ENCODE results near the gene KRTAP20-4. TPM values are rescaled to one million over a fixed set of nuclear protein-coding genes. Genes with fewer than 3 reads are reported as not detected.

Gene KRTAP20-4
- total RNA-seq, 1 donor from 2014 or later: not detected

DNA sequence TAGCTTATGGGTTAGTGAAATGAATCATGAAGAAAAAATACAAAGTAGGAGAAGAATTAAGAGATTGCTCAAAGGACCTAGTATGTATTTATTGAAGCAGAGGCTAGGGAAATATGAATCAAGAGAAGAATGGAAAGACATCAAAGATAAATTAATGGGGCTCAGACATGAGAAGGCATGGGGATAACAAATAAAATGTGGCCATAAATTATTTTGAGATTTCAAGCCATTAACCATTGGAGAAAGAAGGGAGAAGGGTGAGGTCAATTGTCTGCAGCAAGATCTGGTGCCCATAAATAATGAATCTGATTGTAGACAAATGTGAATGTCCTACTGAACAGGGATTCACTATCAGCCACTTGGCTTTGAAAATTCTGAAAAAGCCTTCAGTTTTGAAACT lies 32.5 kb downstream of the KRTAP20-4 start:
- no peak for DNase-seq (ENCODE audit: low spot score)

DNA sequence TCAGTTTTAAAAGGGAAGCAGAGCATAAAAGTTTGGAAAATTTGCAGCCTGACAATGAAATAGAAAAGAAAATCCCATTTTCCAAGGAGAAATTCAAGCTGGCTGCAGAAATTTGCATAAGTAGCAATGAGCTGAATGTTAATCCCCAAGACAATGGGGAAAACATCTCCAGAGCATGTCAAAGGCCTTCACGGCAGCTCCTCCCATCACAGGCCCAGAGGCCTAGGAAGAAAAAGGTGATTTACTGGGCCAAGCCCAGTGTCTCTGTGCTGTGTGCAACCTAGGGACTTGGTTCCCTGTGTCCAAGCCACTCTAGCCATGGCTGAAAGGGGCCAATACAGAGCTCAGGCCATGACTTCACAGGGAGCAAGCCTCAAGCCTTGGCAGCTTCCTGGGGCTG lies 48.3 kb downstream of the KRTAP20-4 start:
- DNase-seq (ENCODE audit: low spot score): no peak

Other genes with a start within 250 kb of the KRTAP20-4 start
- not detected for gene KRTAP13-2, start 248.4 kb upstream of the KRTAP20-4 start, total RNA-seq
- gene KRTAP13-1, start 224.6 kb upstream of the KRTAP20-4 start, total RNA-seq: not detected
- gene KRTAP13-3, start 194.7 kb upstream of the KRTAP20-4 start, total RNA-seq: not detected
- gene KRTAP13-4, start 190.4 kb upstream of the KRTAP20-4 start, total RNA-seq: not detected
- gene KRTAP15-1, start 180.4 kb upstream of the KRTAP20-4 start, total RNA-seq: not detected
- not detected for gene KRTAP19-1, start 140.3 kb upstream of the KRTAP20-4 start, total RNA-seq
- not detected for gene KRTAP19-2, start 133.2 kb upstream of the KRTAP20-4 start, total RNA-seq
- not detected for gene KRTAP19-3, start 128.6 kb upstream of the KRTAP20-4 start, total RNA-seq
- gene KRTAP19-4, start 123.5 kb upstream of the KRTAP20-4 start, total RNA-seq: not detected
- gene KRTAP19-5, start 118.5 kb upstream of the KRTAP20-4 start, total RNA-seq: not detected
- not detected for gene KRTAP19-6, start 78.8 kb upstream of the KRTAP20-4 start, total RNA-seq
- gene KRTAP19-7, start 59.3 kb upstream of the KRTAP20-4 start, total RNA-seq: not detected
- not detected for gene KRTAP22-2, start 30.2 kb upstream of the KRTAP20-4 start, total RNA-seq
- not detected for gene KRTAP6-3, start 28.2 kb upstream of the KRTAP20-4 start, total RNA-seq
- gene KRTAP6-2, start 21.7 kb upstream of the KRTAP20-4 start, total RNA-seq: not detected
- gene KRTAP22-1, start 19.5 kb upstream of the KRTAP20-4 start, total RNA-seq: not detected
- not detected for gene KRTAP6-1, start 6.7 kb upstream of the KRTAP20-4 start, total RNA-seq
- gene KRTAP20-1, start 4.2 kb upstream of the KRTAP20-4 start, total RNA-seq: not detected
- gene KRTAP20-2, start 14.6 kb downstream of the KRTAP20-4 start, total RNA-seq: not detected
- not detected for gene KRTAP20-3, start 22.2 kb downstream of the KRTAP20-4 start, total RNA-seq
- gene KRTAP21-3, start 98.2 kb downstream of the KRTAP20-4 start, total RNA-seq: not detected
- gene KRTAP21-2, start 126.6 kb downstream of the KRTAP20-4 start, total RNA-seq: not detected
- gene KRTAP21-1, start 134.8 kb downstream of the KRTAP20-4 start, total RNA-seq: not detected
- not detected for gene KRTAP8-1, start 192.6 kb downstream of the KRTAP20-4 start, total RNA-seq
- not detected for gene KRTAP7-1, start 209.1 kb downstream of the KRTAP20-4 start, total RNA-seq